ENCODE measurements around the gene UHRF2.
"Not testable (repeated sequence)": the region's sequence is repeated elsewhere in the genome, so short reads cannot be mapped to it uniquely, and the experiment has no call there.

UHRF2 gene

DNA sequence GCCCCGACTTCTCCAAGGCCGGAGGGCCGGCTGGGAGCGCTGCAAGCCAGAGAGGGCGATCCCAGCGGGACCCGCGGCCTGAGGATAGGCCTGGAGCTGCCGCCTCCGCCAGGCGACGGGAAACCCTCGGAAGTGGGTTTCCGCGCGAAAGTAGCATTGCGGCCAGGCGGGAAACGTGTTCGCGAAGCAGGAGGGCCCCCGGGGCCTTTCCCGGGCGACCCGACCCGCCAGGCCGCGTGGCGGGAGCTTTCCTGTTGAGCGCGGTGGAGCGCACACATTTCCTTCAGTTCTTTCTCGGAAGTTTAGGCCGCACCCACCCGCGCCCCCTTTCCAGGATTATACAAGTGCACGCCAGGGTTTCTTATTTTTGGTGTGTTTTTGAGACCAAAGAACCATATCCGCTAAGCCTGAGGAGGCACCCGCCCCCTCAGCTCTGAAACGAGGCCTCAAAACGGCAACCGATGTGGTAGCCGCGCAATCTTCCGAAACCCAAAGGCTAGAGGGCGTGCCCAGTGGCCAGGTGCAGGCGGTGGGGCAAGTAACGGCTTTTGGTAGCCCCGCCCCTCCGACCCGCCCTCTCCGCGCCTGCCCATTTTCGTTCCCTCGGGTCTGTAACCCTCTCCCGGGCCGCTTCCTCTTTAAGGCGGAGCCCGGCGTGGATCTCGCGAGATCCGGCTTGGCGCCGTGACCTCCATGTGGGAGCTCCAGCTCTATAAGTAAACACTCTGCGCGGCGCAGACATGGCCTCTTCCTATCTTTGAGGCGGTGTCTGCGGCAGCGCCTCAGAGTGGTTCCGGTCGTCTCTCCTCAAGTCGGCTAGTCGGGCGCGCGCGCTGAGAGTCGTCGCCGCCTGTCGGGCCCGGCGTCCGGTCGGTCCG lies at the start of gene UHRF2:
Gene UHRF2 (plus strand): TSS at position 713 of the 878 bp plus-strand sequence. CDS start 292 bp downstream, outside the sequence.
- Histone ChIP-seq H2AFZ (ENCODE audit: low read length) (peak within 1 kb of the TSS; percentile 85), H3K4me3 (ENCODE audit: low read length, poor library complexity, severe bottlenecking) (peak within 1 kb of the TSS; percentile 87), H3F3A (ENCODE audit: low read depth) (no peaks in the 10 kb centered on the region), H4K20me1 (ENCODE audit: insufficient read depth, low read length, poor library complexity, severe bottlenecking) (peaks cover 43% of the 10 kb centered on the region), H3K27me3 (ENCODE audit: insufficient read depth, low read length, poor library complexity, severe bottlenecking) (peaks cover 19% of the 10 kb centered on the region), H3K4me2 (ENCODE audit: low read depth, low read length, poor library complexity, severe bottlenecking) (peak within 1 kb of the TSS; percentile 90), H3K9me3 (ENCODE audit: insufficient read depth, low read depth, low read length) (no peaks in the 10 kb centered on the region), H3K4me1 (ENCODE audit: insufficient read depth, low read length, poor library complexity, severe bottlenecking) (peaks cover 25% of the 10 kb centered on the region), H3K9ac (ENCODE audit: low read depth, low read length, poor library complexity, severe bottlenecking) (peak within 1 kb of the TSS; percentile 97), H3K9me2 (replicated peaks; ENCODE audit: low read depth, low read length) (no peaks in the 10 kb centered on the region), H3K36me3 (ENCODE audit: insufficient read depth, low read length) (no peaks in the 10 kb centered on the region), H3K79me2 (ENCODE audit: insufficient read depth, low read length) (peaks cover 46% of the 10 kb centered on the region)
- TF ChIP-seq EZH2phosphoT487 (IDR thresholded peaks at IDR 0.05; ENCODE audit: borderline replicate concordance): no peak
- TF ChIP-seq, protein P1, sequence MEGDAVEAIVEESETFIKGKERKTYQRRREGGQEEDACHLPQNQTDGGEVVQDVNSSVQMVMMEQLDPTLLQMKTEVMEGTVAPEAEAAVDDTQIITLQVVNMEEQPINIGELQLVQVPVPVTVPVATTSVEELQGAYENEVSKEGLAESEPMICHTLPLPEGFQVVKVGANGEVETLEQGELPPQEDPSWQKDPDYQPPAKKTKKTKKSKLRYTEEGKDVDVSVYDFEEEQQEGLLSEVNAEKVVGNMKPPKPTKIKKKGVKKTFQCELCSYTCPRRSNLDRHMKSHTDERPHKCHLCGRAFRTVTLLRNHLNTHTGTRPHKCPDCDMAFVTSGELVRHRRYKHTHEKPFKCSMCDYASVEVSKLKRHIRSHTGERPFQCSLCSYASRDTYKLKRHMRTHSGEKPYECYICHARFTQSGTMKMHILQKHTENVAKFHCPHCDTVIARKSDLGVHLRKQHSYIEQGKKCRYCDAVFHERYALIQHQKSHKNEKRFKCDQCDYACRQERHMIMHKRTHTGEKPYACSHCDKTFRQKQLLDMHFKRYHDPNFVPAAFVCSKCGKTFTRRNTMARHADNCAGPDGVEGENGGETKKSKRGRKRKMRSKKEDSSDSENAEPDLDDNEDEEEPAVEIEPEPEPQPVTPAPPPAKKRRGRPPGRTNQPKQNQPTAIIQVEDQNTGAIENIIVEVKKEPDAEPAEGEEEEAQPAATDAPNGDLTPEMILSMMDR (conservative IDR thresholded peaks at IDR 0.05; ENCODE audit: low read length): no peak

GRCh38 chr9:6367128-6367890 lies 45.7 kb upstream of the UHRF2 start:
- no peak overlapping the region for H2AFZ ChIP-seq (ENCODE audit: low read length)
- no peaks in the 10 kb centered on the region for H3K27me3 ChIP-seq (ENCODE audit: insufficient read depth, low read length, poor library complexity, severe bottlenecking)
- no peaks in the 10 kb centered on the region for H3F3A ChIP-seq (ENCODE audit: low read depth)
- no peak overlapping the region for H3K9ac ChIP-seq (ENCODE audit: low read depth, low read length, poor library complexity, severe bottlenecking)
- TF ChIP-seq, protein P1 (conservative IDR thresholded peaks at IDR 0.05; ENCODE audit: low read length): no peak
- TF ChIP-seq EZH2phosphoT487 (IDR thresholded peaks at IDR 0.05; ENCODE audit: borderline replicate concordance): no peak
- H3K4me3 ChIP-seq (ENCODE audit: low read length, poor library complexity, severe bottlenecking): no peak overlapping the region
- no peaks in the 10 kb centered on the region for H4K20me1 ChIP-seq (ENCODE audit: insufficient read depth, low read length, poor library complexity, severe bottlenecking)
- no peak overlapping the region for H3K4me2 ChIP-seq (ENCODE audit: low read depth, low read length, poor library complexity, severe bottlenecking)
- no peaks in the 10 kb centered on the region for H3K9me2 ChIP-seq (replicated peaks; ENCODE audit: low read depth, low read length)
- H3K79me2 ChIP-seq (ENCODE audit: insufficient read depth, low read length): no peaks in the 10 kb centered on the region
- H3K4me1 ChIP-seq (ENCODE audit: insufficient read depth, low read length, poor library complexity, severe bottlenecking): no peaks in the 10 kb centered on the region
- no peaks in the 10 kb centered on the region; the same call in 1 of the 2 replicates for H3K9me3 ChIP-seq (ENCODE audit: insufficient read depth, low read depth, low read length)
- no peaks in the 10 kb centered on the region for H3K36me3 ChIP-seq (ENCODE audit: insufficient read depth, low read length)

DNA sequence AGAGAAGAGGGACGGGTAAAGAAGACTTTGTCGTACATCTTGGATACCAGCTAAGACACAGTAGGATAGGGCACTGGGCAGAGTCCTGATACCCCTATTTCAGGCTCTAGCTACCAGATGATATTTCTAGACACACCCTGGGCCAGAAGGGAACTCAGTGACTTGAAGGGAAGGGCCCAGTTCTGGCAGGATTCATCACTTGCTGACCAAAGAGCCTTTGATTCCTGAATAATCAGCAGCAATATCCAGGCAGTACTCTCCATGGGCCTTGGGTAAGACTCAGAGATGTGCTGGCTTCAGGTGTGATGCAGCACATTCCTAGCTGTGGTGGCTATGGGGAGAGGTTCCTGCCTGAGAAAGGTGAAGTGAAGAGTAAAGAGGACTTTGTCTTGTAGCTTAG lies 44.2 kb upstream of the UHRF2 start:
- Histone ChIP-seq H3K4me2 (ENCODE audit: low read depth, low read length, poor library complexity, severe bottlenecking) (no peak overlapping the region), H3K9me3 (ENCODE audit: insufficient read depth, low read depth, low read length) (no peaks in the 10 kb centered on the region; the same call in 1 of the 2 replicates), H3K9me2 (replicated peaks; ENCODE audit: low read depth, low read length) (no peaks in the 10 kb centered on the region), H4K20me1 (ENCODE audit: insufficient read depth, low read length, poor library complexity, severe bottlenecking) (no peaks in the 10 kb centered on the region), H3K4me3 (ENCODE audit: low read length, poor library complexity, severe bottlenecking) (no peak overlapping the region), H3K79me2 (ENCODE audit: insufficient read depth, low read length) (no peaks in the 10 kb centered on the region), H2AFZ (ENCODE audit: low read length) (no peak overlapping the region), H3K9ac (ENCODE audit: low read depth, low read length, poor library complexity, severe bottlenecking) (no peak overlapping the region), H3F3A (ENCODE audit: low read depth) (no peaks in the 10 kb centered on the region), H3K4me1 (ENCODE audit: insufficient read depth, low read length, poor library complexity, severe bottlenecking) (no peaks in the 10 kb centered on the region), H3K36me3 (ENCODE audit: insufficient read depth, low read length) (no peaks in the 10 kb centered on the region), H3K27me3 (ENCODE audit: insufficient read depth, low read length, poor library complexity, severe bottlenecking) (no peaks in the 10 kb centered on the region)
- no peak for TF ChIP-seq EZH2phosphoT487 (IDR thresholded peaks at IDR 0.05; ENCODE audit: borderline replicate concordance)
- TF ChIP-seq, protein P1 (conservative IDR thresholded peaks at IDR 0.05; ENCODE audit: low read length): no peak

DNA sequence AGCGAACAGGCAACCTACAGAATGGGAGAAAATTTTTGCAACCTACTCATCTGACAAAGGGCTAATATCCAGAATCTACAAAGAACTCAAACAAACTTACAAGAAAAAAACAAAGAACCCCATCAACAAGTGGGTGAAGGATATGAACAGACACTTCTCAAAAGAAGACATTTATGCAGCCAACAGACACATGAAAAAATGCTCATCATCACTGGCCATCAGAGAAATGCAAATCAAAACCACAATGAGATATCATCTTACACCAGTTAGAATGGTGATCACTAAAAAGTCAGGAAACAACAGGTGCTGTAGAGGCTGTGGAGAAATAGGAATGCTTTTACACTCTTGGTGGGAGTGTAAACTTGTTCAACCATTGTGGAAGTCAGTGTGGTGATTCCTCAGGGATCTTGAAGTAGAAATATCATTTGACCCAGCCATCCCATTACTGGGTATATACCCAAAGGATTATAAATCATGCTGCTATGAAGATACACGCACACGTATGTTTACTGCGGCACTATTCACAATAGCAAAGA lies 31.5 kb upstream of the UHRF2 start:
- not testable (repeated sequence) for H3F3A ChIP-seq (ENCODE audit: low read depth); H3K79me2 ChIP-seq (ENCODE audit: insufficient read depth, low read length); H3K9ac ChIP-seq (ENCODE audit: low read depth, low read length, poor library complexity, severe bottlenecking); H3K4me2 ChIP-seq (ENCODE audit: low read depth, low read length, poor library complexity, severe bottlenecking); H3K27me3 ChIP-seq (ENCODE audit: insufficient read depth, low read length, poor library complexity, severe bottlenecking); H3K4me3 ChIP-seq (ENCODE audit: low read length, poor library complexity, severe bottlenecking); H4K20me1 ChIP-seq (ENCODE audit: insufficient read depth, low read length, poor library complexity, severe bottlenecking); H3K9me2 ChIP-seq (replicated peaks; ENCODE audit: low read depth, low read length); H3K4me1 ChIP-seq (ENCODE audit: insufficient read depth, low read length, poor library complexity, severe bottlenecking); H3K9me3 ChIP-seq (ENCODE audit: insufficient read depth, low read depth, low read length); H3K36me3 ChIP-seq (ENCODE audit: insufficient read depth, low read length); H2AFZ ChIP-seq (ENCODE audit: low read length)
